ENCODE results near the gene VWA3A.

The VWA3A gene

DNA sequence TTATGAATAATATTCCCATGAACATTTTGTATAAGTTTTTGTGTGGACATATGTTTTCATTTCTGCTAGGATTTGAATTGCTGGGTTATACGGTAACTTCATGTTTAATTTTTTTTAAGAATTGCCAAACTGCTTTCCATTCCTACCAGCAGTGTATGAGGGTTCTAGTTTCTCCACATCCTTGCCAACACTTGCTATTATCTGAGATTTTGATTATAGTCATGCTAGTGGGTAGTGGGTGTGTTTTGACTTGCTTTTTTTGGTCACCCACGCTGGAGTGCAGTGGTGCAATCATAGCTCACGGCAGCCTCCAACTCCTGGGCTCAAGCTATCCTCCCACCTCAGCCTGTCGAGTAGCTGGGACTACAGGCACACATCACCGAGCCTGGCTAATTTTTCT is 110.8 kb downstream of the VWA3A start:
- no peak for DNase-seq (ENCODE audit: low read depth)

DNA sequence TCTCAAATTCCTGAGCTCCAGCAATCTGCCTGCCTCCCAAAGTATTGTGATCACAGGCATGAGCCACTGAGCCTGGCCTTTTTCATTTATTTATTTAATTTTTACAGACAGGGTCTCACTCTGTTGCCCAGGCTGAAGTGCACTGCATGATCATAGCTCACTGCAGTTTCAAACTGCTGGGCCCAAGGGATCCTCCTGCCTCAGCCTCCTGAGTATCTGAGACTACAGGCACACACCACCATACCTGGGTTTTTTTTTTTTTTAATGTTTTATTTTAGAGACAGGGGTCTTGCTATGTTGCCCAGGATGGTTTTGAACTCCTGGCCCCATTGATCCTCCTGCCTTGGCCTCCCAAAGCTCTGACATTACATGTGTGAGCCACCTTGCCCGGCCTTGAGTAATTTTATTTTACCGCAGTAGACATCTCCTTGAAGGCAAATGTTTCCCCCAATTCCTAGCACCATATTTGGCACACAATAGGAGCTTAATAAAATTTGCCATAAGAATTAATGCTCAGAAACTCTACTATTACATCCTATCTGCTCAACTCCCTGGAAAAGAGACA is 111.8 kb downstream of the VWA3A start:
- DNase-seq (ENCODE audit: low read depth) = no peak

DNA sequence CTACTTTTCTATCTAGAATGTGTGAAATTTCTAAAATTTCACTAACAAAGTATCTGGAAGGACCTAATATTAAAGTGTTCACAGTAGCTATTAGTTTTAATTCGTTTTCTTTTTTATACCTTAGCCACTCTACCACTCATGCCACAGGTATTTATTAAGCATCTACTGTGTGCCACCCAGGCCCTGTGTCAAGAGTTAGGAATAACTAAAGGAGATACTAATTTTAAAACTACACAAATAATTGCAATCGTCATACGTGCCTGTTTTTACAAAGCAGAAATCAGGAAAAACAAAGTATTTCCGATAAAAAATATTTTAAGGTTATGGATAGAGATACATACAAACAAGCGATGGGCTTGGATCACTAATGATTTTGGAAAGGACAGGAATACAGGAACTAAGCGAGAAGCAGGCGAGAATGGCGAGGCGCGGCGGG is 113.3 kb downstream of the VWA3A start:
- no peak for DNase-seq (ENCODE audit: low read depth)

DNA sequence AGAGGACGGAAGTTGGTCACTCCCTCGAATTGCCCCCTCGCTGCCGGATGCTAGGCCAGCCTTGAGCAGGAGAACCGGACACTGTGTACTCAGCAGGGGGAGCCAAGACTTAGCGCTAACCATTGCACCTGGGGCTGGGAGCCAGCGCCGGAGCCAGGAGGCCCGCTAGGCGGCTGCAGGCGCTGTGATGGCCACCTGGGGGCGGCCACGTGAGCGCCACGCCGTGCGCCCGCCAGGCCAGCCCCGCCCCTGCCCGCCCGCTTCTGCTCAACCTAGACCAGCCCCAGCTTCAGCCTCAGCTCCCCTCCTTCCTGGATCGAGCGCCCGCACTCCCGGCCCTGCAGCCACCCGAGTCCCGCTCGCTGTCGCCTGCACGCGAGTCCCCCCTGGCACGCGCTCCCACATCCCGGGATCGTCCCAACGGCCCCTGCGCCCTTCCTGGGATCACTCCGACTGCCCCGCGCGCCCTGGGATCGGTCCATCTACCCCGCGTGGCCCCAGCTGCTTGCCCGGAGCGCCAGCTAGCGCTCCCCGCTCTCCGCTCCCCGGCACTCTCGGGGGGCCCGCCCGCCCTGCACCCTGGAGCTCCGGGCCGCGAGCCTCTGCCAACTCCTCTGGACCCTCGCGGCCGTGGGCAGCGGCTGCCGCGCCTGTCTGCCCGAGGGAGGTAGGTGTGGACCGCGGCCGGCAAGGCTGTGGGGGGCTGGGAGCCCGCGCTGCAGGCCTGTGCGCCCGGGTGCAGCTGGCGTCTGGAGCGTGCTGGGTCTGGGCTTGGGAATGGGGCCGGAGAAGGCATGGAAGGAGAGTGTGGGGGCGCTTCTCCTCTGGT is 113.9 kb downstream of the VWA3A start, which contains the start of gene EEF2K:
EEF2K (plus strand) TSS at position 266 of the 829 bp plus-strand sequence. CDS start 19,452 bp downstream, outside the sequence.
- DNase-seq (ENCODE audit: low read depth) = peak; percentile 94
